Measurements from ENCODE around the gene LCN9.

DNA sequence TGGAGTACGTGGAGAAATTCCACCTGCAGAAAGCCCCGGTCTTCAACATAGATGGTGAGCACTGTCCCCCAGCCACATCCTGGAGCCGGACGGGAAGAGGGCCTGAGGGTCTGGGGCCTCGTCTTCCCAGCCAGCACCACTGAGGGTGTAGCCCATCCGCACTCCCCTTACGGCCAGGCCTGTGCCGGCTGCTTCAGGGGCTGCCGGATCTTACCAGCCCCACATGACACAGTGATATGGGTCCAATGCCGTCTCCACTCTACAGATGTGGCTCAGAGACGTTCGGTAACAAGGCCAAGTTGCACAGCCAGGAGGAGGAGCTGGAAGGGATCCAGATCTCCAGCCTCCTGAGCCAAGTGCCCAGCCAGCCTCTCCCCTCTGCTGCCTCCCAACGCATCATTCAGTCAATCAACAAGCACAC lies 45.1 kb upstream of the LCN9 start:
- TF ChIP-seq, protein P1, sequence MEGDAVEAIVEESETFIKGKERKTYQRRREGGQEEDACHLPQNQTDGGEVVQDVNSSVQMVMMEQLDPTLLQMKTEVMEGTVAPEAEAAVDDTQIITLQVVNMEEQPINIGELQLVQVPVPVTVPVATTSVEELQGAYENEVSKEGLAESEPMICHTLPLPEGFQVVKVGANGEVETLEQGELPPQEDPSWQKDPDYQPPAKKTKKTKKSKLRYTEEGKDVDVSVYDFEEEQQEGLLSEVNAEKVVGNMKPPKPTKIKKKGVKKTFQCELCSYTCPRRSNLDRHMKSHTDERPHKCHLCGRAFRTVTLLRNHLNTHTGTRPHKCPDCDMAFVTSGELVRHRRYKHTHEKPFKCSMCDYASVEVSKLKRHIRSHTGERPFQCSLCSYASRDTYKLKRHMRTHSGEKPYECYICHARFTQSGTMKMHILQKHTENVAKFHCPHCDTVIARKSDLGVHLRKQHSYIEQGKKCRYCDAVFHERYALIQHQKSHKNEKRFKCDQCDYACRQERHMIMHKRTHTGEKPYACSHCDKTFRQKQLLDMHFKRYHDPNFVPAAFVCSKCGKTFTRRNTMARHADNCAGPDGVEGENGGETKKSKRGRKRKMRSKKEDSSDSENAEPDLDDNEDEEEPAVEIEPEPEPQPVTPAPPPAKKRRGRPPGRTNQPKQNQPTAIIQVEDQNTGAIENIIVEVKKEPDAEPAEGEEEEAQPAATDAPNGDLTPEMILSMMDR (IDR thresholded peaks at IDR 0.05), result no peak
- TF ChIP-seq POLR2AphosphoS5 (IDR thresholded peaks at IDR 0.05), result no peak
- TF ChIP-seq POLR2A (IDR thresholded peaks at IDR 0.05), result no peak
